Inflammatory macrophage treated with lipopolysaccharide for 1 hour (primary cell): Measurements from ENCODE around the gene ZMIZ2.
"Not testable (repeated sequence)": the region's sequence is repeated elsewhere in the genome, so short reads cannot be mapped to it uniquely, and the experiment has no call there.

ENCODE experiments used
- DNase-seq, 2 donors: peaks; one replicate each; pipeline ENCODE4 v3.0.0-alpha.2; 2020 to 2022

ZMIZ2 gene

GRCh38 chr7:44803828-44804519, 55.3 kb downstream of the ZMIZ2 start:
- DNase-seq, result not testable (repeated sequence)

- DNase-seq, result no peak
These were observed 57.3 kb downstream of the ZMIZ2 start for GRCh38 chr7:44805950-44806349.

DNA sequence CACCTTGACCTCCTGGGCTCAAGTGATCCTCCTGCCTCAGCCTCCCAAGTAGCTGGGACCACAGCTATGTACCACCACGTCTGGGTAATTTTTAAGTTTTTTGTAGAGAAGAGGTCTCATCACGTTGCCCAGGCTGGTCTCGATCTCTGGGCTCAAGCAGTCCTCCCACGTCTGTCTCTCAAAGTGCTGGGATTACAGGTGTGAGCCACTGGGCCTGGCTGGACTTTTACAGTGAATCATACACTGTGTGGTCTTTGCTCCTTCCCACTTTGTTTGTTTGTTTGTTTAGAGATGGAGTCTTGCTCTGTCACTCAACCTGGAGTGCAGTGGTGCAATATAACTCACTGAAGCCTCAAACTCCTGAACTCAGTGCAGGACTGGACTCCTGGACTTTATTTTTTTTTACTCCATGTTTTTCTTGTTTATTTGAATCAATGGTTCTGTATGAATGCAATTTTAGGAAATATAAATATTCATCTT, 60.3 kb downstream of the ZMIZ2 start:
- no peak for DNase-seq

GRCh38 chr7:44811093-44811492, 62.4 kb downstream of the ZMIZ2 start:
- DNase-seq, result no peak

DNA sequence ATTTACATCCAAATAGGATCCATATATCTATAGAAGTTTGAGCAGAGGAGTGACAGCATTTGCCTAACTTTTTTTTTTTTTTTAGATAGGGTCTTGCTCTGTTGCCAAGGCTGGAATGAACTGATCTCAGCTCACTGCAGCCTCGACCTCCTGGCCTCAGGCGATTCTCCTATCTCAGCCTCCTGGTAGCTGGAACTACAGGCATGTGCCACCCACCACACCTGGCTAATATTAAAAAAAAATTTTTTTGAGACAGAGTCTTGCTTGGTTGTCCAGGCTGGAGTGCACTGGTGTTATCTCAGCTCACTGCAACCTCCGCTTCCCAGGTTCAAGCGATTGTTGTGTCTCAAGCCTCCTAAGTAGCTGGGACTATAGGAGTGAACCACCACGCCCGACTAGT, 62.9 kb downstream of the ZMIZ2 start:
- DNase-seq, result no peak

- no peak for DNase-seq
These were observed 66.3 kb downstream of the ZMIZ2 start for GRCh38 chr7:44814919-44815318.

- no peak for DNase-seq
These were observed 70.6 kb downstream of the ZMIZ2 start for GRCh38 chr7:44819292-44819691.
